M059J (cell line): ENCODE data around the gene SDR9C7. TPM values are rescaled to one million over a fixed set of nuclear protein-coding genes. Genes with fewer than 3 reads are reported as not detected.
A peak's percentile ranks its signal among the peaks of the same experiment; 100 is the strongest.
"Not testable (repeated sequence)": the region's sequence is repeated elsewhere in the genome, so short reads cannot be mapped to it uniquely, and the experiment has no call there.

Source experiments
- DNase-seq: peaks from one replicate; pipeline ENCODE4 v3.0.0-alpha.2; 2012; ENCODE audit warnings: low read depth
- total RNA-seq: library from RNA; depleted of rRNA; stranded (reverse); fragments of >200 nt; shearing (Covaris generic); gene quantifications from 2 replicates; pipeline ENCODE4 v1.2.3, GENCODE V29; 2014

The SDR9C7 gene
- total RNA-seq, 1 experiment from 2014 or later: not detected

DNA sequence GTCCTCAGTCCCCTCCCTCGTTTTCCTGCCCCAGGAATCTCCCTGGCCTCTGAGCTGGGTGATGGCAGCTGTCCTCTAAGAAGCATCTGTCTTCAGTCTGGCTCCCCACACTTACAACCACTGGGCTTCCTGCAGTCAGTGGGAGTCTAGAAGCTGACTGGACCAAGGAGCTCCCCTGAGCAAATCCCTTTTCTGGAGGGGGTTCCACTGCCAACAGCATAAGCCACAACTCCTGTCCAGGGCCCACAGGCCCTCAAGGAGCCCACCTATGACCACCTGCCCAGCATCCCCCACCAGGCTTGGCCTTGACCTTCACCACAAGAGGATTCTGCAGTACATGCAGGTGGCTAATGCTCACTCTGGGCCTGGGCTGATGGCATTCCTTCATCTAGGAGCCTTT is 19.1 kb upstream of the SDR9C7 start:
- DNase-seq: no peak

DNA sequence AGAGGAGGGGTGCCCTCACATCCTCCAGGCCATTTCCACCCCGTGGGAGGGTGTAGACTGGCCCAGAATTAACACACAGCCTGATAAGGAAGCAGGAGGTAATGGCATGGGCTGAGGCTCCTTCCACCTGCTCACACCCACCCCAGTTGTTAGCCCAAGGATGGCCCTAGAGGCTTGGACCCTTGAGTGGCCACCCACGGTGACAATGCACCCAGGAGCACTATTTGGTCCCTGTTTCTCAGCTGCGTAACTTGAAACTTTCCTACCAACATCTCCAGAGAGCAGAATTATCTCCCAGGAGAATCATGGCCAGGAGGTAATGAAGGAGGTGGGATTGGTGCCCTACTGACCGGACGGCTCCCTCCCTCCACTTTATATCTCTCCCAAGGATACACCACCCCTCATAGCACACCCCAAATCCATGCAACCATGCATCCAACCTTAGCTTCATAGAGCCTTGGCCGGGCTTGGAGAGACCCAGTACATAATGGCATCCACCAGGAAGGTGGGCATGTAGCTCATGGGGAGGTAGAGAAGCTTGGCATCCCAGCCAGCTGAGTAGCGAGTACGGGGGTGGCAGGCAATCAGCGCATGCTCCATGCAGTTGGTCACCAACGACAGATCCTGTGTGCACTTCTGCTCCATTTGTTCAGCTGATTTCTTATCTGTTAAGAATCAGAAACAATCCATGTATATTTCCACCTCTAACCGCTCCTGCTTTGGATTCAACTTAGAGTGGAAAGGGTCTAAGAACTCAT is 17.6 kb upstream of the SDR9C7 start:
- no peak for DNase-seq

DNA sequence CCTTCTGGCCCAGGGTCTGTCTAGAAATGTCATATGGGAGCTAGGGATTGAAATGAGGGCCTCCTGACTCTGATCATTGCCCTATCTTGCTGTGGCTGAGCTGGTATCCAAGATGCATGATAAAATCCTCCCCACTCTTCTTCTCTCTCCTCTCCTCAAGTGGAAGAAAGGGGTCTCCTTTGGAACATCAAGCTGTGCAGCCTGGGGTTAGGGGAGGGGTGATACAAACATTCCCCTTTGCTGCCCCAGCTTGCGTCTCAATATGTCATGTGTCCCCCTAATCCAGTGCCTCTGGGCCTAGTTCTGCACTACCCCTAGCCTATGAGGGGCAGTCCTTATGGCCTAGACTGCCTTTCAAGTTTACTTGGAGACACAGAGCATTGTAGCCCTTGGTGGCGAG is 14.7 kb upstream of the SDR9C7 start:
- no peak for DNase-seq

DNA sequence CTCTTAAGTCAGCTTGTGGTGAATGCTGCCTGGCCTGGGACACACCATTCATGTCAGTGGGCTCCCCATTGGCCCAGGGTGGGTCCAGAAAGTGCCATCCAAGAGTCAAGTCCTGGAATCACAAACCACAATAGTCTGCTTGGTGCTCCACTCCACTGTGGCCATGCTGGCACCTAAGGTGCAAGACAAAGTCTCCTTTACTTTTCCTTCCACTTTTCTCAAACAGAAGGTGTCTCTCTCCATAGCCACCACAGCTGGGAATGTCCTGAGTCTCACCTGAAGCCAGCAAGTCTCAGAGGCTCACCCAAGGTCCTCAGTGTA is 14.2 kb upstream of the SDR9C7 start:
- no peak for DNase-seq

DNA sequence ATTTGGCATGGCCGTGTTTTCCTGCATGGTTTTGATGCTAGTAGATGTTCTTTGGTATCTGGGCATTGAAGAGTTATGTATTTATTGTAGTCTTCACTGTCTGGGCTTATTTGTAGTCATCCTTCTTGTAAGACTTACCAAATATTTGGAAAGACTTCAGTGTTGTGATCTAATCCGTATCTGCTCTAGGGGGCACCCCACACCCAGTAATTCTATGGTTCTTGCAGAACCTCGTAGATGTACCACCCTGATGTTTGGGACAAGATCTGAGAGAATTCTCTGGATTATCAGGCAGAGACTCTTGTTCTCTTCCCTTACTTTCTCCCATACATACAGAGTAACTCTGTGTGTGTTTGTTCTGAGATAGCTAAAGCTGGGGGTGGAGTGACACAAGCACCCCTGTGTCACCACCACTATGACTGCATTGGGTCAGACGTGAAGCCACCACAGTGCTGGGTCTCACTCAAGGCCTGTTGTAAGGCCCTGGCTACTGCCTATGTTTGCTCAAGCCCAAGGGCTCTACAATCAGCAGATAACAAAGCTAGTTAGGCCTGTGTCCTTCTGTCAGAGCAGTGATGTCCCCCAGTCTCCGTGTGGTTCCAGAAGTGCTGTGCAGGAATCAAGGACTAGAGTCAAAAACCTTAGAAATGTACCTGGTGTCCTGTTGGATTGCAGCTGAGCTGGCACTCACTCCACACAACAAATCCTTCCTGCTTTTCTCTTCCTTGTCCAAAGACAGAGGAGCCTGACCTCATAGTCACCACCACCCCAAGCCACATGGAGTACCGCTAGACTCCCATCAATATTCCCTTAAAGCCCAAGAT is 13.6 kb upstream of the SDR9C7 start:
- DNase-seq: peak; percentile 20

DNA sequence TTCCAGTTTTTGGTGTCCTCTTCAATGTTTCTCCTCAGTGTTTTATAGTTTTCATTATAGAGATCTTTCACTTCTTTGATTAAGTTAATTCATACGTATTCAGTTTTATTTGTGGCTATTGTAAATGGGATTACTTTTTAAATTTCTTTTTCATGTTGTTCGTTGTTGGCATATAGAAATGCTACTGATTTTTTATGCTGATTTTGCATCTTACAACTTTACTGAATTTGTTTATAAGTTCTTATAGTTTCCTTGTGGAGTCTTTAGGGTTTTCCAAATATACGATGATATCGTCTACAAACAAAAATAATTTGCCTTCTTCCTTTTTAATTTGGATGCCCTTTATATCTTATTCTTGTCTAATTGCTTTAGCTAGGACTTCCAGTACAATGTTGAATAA is 9.7 kb upstream of the SDR9C7 start:
- no peak for DNase-seq

DNA sequence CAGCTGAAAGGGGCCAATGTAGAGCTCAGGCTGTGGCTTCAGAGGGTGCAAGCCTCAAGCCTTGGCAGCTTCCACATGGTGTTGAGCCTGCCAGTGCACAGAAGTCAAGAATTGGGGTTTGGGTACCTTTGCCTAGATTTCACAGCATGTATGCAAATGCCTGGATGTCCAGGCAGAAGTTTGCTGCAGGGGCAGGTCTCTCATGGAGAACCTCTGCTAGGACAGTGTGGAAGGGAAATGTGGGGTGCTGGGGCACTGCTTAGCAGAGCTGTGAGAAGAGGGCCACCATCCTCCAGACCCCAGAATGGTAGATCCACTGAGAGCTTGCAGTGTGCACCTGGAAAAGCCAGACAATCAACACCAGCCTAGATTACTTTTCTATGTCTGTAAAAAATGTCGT is 9.2 kb upstream of the SDR9C7 start:
- DNase-seq: not testable (repeated sequence)

DNA sequence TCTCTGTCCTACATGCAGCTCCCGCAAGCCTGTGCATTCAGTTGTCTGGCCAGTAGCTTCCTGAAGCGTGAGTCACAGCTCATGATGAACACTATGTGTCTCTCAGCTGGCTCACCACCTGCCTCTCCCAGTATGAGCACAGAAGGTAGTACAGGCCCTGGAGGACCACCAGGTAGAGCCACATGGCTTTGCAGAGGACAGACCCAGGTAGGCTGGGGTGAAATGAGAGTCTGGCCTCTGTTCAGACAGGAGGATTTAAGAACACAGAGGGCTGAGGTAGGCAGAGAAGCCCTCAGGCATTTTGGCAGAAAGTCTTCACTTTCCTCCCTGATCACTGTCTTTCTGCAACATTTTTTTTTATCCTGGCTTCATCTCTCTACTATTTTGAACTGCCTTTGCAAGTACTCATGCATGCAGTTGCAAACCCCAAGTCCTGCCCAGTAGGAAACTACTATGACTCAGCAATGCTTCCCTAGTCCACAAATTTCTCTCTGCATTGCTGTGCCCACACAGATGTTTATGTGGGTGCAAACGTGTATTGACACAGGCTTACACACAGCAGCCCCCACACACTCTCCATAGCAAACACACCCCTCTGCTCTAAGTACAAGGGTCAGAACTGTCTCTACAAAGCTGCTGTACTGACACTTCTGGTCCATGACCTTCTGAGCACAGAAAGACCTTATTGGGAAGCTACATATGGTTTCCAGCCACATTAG is 7.2 kb upstream of the SDR9C7 start:
- peak; percentile 80 for DNase-seq

DNA sequence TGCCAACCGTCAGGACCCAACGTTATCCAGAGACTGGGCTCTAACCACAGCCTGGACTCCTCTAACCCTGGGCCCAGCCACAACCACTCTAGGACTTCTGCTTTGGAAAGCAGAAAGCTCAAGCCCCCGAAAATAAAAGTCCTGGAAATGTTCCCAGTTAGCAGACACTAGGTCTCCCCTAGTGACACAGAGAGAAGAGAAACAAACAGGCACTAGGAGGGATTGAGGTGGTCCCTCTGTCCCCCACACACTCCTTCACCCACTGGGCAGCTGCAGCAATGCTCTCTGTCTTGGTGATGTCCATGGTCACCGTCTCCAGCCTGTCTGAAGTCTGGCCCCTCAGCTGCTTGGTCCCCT is 6.7 kb upstream of the SDR9C7 start:
- DNase-seq: not testable (repeated sequence)

DNA sequence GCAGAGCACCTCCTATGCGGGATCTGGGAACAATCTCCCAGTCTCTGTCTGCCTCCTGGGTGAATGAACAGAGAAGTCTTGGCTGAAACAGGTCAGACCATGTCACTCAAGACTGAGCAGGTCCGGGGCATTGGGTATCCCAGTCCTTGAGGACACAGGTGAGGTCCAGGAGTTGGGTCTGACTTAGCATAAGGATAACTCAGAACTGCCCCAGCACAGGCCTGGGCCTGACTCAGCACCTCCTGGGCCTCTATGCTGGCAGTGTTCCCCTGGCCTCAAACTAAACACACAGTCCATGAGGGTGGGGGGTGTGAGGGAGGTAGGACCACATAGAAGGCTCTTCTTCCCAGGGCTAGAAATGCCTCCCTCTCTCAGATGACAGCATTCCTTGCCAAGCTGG is 1.5 kb upstream of the SDR9C7 start:
- no peak for DNase-seq

DNA sequence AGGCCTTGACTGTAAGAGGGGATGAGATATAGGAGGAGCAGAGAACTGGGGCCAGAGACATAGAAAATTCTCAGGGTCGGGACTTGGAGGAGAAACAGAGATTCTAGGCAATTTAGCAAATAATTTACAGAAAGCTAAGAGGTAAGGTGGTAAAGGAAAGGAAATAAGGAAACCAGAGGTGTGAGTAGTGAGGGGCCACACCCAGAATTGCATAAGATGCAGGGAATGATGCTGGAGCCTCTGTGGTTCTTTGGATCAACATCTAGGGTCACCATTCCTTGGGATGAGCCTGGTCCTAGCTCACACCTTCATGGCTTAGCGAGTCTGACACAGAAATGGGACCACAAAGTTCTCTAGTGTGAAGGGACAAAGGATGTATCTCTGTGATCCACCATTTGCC is 949 bp upstream of the SDR9C7 start:
- no peak for DNase-seq

DNA sequence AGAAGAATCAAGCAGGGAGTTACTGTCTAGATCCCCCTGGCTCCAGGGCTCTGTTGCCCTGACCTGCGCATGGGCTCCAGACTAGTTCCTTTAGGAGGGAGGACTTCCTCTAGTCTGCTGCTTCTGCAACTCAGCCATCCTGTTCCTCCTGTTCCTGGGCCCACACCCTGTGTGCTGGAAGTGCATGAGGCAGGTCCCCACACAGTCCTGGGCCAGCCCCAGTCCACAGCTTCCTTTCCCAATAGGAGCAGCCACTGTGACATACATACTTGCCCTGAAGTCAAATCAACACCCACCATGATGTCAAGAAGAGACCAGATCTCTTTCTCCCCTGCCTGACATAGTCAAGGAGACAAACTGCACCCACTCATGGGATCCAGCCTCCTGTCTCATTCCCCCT is 1.3 kb downstream of the SDR9C7 start:
- no peak for DNase-seq

DNA sequence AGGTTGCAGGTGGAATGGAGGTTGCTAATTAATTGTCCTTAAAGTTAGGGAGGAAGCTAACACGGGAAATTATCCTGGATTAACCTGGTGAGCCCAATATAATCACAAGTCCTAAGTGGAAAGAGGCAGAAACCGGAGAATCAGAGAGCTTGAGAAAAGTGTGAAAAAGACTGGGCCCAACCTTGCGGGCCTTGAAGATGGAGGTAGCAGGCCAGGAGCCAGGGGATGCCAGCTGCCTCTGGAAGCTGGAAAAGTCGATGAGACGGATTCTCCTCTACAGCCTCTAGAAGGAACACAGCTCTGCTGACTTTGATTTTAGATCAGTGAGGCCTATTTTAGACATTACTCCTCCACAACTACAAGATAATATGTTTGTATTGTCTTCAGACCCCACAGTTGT is 2.1 kb downstream of the SDR9C7 start:
- DNase-seq: no peak

DNA sequence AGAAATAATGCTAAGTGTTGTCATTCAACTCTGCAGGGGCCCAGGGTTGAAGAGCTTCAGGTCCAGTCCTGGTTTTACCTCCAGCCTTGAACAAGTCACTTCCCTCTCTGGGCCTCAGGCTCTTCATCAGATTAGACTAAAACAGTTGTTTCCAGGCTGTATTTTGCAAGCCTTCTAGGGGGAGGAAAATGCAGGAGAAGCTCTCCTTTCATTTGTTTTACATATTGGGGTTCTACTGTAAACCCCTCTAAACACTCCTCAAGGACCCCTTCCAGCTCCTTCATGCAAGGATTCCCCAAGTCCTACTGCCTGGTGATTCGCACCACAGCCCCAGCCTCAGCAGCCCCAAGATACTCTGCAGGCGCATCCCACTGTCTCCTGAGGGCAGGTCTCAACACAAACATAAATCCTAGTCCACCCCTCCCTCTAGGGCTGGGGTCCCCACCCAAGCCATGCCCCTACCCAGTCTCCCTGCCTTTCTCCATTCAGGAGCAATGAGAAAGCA is 2.7 kb downstream of the SDR9C7 start:
- peak; percentile 49 for DNase-seq

DNA sequence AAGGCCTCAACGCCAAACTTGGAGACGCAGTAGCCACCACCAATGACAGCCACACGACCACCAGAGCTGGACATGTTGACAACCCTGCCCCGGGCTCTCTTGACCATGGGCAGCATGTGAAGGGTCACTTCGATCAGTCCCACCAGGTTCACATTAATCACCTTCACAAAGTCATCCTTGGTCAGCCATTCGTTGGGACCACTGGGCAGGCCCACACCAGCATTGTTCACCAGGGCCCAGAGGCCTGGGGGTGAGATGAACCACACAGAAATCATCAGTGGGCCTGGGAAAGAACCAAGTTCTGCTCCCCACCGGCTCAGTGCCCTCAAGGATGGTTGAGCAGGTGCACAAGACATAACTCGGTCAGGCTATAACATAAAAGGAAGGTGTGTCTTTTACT is 4.0 kb downstream of the SDR9C7 start:
- DNase-seq: no peak

DNA sequence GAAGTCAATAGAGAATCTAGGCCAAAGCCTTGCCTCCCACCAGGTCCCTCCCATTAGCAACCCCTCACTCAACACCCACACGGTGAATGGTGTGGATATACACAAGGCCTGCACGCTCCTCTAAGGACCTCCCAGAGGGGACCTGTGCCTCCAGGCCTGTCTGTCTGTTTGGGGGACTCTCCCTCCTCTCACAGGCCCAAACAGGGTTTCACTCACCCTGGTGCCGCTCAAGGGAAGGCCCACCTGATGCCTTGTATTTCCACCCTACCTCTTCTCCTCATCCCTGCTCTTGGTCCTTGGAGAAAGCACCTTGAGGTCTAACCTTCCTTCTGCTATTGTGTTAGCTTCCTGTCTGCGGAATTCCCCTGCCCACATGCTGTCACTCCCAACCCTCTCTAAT is 4.4 kb downstream of the SDR9C7 start:
- DNase-seq: no peak

DNA sequence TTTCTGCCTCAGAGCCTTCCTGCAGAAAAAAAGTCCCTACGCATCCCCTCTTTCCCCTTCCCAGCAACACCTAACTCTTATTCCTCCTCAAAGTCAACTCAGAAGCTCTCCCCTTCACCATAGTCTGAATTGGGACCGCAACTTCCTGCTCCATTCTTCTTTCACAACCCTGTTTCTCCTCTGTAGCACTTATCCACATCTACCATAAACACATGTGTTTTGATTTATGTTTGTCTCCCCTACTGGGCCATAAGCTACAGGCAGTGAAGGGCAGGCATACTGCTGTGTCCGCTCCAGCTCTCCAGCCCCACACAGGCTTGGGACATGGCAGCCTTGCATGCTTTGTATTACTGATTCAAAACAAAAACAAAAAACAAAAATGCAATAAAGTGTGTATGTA is 5.9 kb downstream of the SDR9C7 start:
- no peak for DNase-seq

DNA sequence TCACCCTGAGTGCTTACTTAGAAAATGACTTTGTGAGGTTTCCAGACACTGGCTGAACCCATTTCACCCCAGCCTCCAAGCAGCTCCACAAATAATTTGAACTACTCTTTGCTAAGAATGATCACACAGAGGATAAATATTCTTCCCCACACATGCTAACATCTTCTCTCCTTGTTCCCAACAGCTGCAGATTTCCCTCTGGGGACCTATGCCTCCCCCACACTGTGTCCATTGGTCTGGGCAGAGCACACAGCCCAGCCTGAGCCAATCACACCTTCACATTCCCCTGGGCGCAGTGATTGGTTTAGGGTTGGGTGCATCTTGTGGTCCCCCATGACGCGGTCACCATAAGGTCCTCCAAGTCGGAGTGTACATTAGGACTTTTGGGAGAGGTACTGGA is 6.9 kb downstream of the SDR9C7 start:
- DNase-seq: no peak

DNA sequence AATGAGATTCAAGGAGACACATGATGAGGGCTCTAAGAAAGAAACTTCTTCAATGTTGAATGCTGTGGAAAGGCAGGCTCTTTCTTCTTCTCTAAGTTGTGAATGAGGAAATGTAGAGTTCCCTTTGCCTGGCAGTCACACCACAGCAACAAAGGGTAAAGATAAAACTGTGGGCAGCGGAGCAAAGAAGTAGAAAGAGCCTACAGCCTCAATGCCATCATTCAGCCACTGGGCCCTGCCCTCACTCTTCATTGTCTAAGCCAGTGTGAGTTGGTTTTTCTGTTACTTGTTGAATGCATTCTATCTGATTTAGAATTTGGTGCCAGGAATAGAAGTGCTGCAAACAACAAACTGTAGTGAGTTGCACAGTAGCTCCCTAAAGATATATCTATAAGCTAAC is 12.2 kb downstream of the SDR9C7 start:
- DNase-seq: no peak

DNA sequence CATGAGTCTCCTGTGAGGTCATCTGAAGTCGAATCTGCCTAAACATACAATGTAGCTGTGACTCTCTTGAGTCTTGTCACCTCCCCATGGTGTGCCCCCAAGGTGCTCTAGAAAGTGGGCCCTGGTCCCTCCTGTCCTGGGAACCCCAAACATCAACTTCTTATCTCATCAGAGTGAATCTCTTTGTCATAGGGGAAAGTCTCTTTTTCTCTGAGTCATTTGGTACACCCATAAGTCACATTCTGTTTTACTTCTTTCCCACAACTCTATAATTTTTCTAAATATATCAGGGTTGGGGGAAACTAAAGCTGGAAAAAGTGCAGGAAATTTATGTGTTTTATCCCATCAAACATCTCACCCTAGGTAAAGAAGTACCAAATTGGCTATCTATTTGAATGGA is 12.9 kb downstream of the SDR9C7 start:
- DNase-seq: no peak

DNA sequence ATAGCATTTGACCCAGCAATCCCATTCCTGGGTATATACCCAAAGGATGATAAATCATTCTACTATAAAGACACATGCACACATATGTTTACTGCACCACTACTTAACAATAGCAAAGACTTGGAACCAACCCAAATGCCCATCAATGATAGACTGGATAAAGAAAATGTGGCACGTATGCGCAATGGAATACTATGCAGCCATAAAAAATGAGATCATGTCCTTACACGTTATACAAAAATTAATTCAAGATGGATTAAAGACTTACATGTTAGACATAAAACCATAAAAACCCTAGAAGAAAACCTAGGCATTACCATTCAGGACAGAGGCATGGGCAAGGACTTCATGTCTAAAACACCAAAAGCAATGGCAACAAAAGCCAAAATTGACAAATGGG is 16.1 kb downstream of the SDR9C7 start:
- not testable (repeated sequence) for DNase-seq

DNA sequence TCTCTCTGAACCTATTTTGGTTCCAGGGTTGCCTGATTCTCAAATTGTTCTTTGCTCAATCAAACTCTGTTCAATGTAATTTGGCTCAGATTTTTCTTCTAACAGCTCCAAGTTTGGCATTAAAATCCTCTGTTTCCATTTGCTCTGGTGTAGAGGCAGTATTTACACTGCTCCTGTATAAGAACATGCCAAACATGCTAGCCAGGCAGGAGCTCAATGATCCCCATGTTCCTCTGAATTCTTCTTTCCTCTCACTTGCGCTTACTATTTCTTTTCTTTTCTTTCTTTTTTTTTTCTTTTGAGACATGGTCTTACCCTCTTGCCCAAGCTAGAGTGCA is 17.2 kb downstream of the SDR9C7 start:
- no peak for DNase-seq
